ENCODE results near the gene NDUFAF5. TPM values are rescaled to one million over a fixed set of nuclear protein-coding genes. Genes with fewer than 3 reads are reported as not detected.

Gene NDUFAF5
- total RNA-seq, 1 experiment from 2014 or later = 40.2 TPM

DNA sequence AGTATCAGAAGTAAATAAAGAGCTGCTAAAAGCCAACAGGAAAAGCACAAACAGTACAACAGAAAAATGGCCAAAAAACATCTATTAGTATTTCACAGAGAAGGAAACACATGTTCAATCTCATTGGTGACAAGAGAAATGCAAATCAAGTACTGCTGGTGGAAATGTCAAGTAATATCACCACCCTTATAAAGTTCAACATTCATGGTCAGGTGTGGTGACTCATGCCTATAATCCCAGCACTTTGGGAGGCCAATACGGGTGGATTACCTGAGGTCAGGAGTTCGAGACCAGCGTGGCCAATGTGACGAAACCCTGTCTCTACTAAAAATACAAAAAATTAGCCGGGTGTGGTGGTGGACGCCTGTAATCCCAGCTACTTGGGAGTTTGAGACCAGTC, 42.9 kb upstream of the NDUFAF5 start:
- H3K23me2 ChIP-seq (ENCODE audit: insufficient read length, low read depth, low read length, poor library complexity, severe bottlenecking) = no peaks in the 10 kb centered on the region
- Mint-ChIP-seq H3K9me3 (peaks cover 20 to 24% of the 10 kb centered on the region in 2 experiments), H3K4me1 (no peaks in the 10 kb centered on the region)

More for the DNA sequence above, 42.9 kb upstream of the NDUFAF5 start:
- WGBS (ENCODE audit: extremely low coverage, insufficient read length, low lambda C conversion rate) = no CpG with 5 or more reads among the region's 6 CpGs
- no peaks in the 10 kb centered on the region for H3K79me2 ChIP-seq (ENCODE audit: insufficient read depth, low read length)
- H3K9me3 ChIP-seq (ENCODE audit: control insufficient read depth, low read depth, low read length) = no peaks in the 10 kb centered on the region
- no peaks in the 10 kb centered on the region for H4K20me1 ChIP-seq (ENCODE audit: control insufficient read depth, insufficient read depth, insufficient read length)
- no peak overlapping the region for H3K27ac Mint-ChIP-seq
- H3K4me2 ChIP-seq (ENCODE audit: insufficient read depth, insufficient read length, low read length) = no peak overlapping the region
- no peak overlapping the region for H2BK20ac ChIP-seq (ENCODE audit: low read depth, low read length, poor library complexity, severe bottlenecking)
- H3K9ac ChIP-seq (ENCODE audit: extremely low read depth, insufficient read length, low read length) = no peak overlapping the region
- no peak overlapping the region for H3K14ac ChIP-seq (ENCODE audit: insufficient read depth, low read length)
- no peaks in the 10 kb centered on the region for H3K27me3 ChIP-seq (ENCODE audit: insufficient read depth, low read length)
- H4K5ac ChIP-seq (ENCODE audit: insufficient read length, low read depth, low read length) = no peak overlapping the region
- H2AFZ ChIP-seq (ENCODE audit: low read length) = no peak overlapping the region
- no peak overlapping the region for H4K91ac ChIP-seq (ENCODE audit: insufficient read length, low read depth, low read length)
- H3K36me3 Mint-ChIP-seq (ENCODE audit: insufficient read depth in 1 of 3, low read depth in 3 of 3) = peaks cover 53 to 70% (median 60%) of the 10 kb centered on the region in 3 experiments
- H3K4me3 Mint-ChIP-seq = no peak overlapping the region
- H2AK5ac ChIP-seq (ENCODE audit: insufficient read length, low read length) = no peak overlapping the region
- H3K23ac ChIP-seq (ENCODE audit: insufficient read length, low read depth, low read length) = no peak overlapping the region
- no peaks in the 10 kb centered on the region for H3K27me3 Mint-ChIP-seq (ENCODE audit: low read depth)
- H3T11ph ChIP-seq (ENCODE audit: low read length) = no peak overlapping the region
- TF ChIP-seq, protein P1, sequence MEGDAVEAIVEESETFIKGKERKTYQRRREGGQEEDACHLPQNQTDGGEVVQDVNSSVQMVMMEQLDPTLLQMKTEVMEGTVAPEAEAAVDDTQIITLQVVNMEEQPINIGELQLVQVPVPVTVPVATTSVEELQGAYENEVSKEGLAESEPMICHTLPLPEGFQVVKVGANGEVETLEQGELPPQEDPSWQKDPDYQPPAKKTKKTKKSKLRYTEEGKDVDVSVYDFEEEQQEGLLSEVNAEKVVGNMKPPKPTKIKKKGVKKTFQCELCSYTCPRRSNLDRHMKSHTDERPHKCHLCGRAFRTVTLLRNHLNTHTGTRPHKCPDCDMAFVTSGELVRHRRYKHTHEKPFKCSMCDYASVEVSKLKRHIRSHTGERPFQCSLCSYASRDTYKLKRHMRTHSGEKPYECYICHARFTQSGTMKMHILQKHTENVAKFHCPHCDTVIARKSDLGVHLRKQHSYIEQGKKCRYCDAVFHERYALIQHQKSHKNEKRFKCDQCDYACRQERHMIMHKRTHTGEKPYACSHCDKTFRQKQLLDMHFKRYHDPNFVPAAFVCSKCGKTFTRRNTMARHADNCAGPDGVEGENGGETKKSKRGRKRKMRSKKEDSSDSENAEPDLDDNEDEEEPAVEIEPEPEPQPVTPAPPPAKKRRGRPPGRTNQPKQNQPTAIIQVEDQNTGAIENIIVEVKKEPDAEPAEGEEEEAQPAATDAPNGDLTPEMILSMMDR (conservative IDR thresholded peaks at IDR 0.05) = no peak
- H3K56ac ChIP-seq (ENCODE audit: insufficient read length, low read depth, low read length) = no peak overlapping the region
- no peak overlapping the region for H3K18ac ChIP-seq (ENCODE audit: insufficient read length, low read depth, low read length)
- no peak overlapping the region for H2BK5ac ChIP-seq (ENCODE audit: insufficient read length, low read length)
- no peak overlapping the region for H4K8ac ChIP-seq (replicated peaks; ENCODE audit: insufficient read length, low read depth, low read length)
- no peak overlapping the region for H3K4ac ChIP-seq (ENCODE audit: low read depth, low read length)
- H2BK12ac ChIP-seq (ENCODE audit: insufficient read length, low read depth, low read length) = no peak overlapping the region
- no peak for DNase-seq
- H2BK15ac ChIP-seq (ENCODE audit: low read depth, low read length) = no peak overlapping the region
- H2BK120ac ChIP-seq (ENCODE audit: low read depth, low read length, poor library complexity, severe bottlenecking) = no peak overlapping the region
- H3K79me1 ChIP-seq (ENCODE audit: insufficient read depth, low read depth, low read length, poor library complexity, severe bottlenecking) = no peaks in the 10 kb centered on the region
- H3K4me1 ChIP-seq (ENCODE audit: insufficient read depth, low read length) = no peaks in the 10 kb centered on the region
- H3K27ac ChIP-seq (ENCODE audit: insufficient read length, low read depth, low read length) = no peak overlapping the region

All from H9 (cell line).